ENCODE data around the gene TNFRSF14.

DNA sequence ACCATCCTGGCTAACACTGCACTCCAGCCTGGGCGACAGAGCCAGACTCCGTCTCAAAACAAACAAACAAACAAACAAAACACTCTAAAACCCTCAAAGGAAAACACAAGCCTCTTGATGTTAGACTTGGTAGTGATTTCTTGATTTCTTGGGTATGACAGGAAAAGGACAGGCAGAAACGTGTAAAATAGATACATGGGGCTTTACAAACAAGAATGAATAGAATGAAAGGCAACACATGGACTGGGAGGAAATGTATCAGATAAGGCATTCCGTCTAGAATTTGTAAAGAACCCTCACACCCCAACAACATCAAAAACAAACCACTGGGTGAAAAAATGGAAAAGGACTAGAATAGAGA, 22.6 kb downstream of the TNFRSF14 start:
- TF ChIP-seq, protein P1, sequence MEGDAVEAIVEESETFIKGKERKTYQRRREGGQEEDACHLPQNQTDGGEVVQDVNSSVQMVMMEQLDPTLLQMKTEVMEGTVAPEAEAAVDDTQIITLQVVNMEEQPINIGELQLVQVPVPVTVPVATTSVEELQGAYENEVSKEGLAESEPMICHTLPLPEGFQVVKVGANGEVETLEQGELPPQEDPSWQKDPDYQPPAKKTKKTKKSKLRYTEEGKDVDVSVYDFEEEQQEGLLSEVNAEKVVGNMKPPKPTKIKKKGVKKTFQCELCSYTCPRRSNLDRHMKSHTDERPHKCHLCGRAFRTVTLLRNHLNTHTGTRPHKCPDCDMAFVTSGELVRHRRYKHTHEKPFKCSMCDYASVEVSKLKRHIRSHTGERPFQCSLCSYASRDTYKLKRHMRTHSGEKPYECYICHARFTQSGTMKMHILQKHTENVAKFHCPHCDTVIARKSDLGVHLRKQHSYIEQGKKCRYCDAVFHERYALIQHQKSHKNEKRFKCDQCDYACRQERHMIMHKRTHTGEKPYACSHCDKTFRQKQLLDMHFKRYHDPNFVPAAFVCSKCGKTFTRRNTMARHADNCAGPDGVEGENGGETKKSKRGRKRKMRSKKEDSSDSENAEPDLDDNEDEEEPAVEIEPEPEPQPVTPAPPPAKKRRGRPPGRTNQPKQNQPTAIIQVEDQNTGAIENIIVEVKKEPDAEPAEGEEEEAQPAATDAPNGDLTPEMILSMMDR (IDR thresholded peaks at IDR 0.05; ENCODE audit: insufficient read depth, low read depth, low read length), result no peak
- no peak for TF ChIP-seq EZH2 (IDR thresholded peaks at IDR 0.05; ENCODE audit: insufficient read depth, low read length)
